ENCODE results near the gene CRYZL1. TPM values are rescaled to one million over a fixed set of nuclear protein-coding genes. Genes with fewer than 3 reads are reported as not detected.

Gene CRYZL1
- total RNA-seq, 1 experiment from 2014 or later = 46.6 TPM

GRCh38 chr21:33664135-33664534 is 22.6 kb upstream of the CRYZL1 start:
- CTCF ChIA-PET = interaction anchor here (0.6 kb wide), 1 partner anchor 58 kb away, joined by 3 read pairs; no protein-coding TSS in a partner anchor
- Histone ChIP-seq H3K9me3 (ENCODE audit: low read depth, low read length, poor library complexity, severe bottlenecking) (peaks cover 9% of the 10 kb centered on the region), H3K36me3 (ENCODE audit: insufficient read depth, low read length, poor library complexity, severe bottlenecking) (no peaks in the 10 kb centered on the region), H3K27me3 (replicated peaks; ENCODE audit: insufficient read depth, low read depth, low read length, poor library complexity) (no peaks in the 10 kb centered on the region), H3K27ac (ENCODE audit: low read depth, low read length, poor library complexity, severe bottlenecking) (no peak overlapping the region), H3K4me1 (ENCODE audit: insufficient read depth, low read length, poor library complexity, severe bottlenecking) (no peaks in the 10 kb centered on the region), H3K4me3 (ENCODE audit: low read depth, low read length, poor library complexity, severe bottlenecking) (no peak overlapping the region)
- POLR2A ChIA-PET (ENCODE audit: low non-redundant PET) = interaction anchor here (0.6 kb wide), 1 partner anchor 84 kb away, joined by 3 read pairs; no protein-coding TSS in a partner anchor
- no peak for TF ChIP-seq EZH2 (IDR thresholded peaks at IDR 0.05; ENCODE audit: borderline replicate concordance, low read depth, low read length, poor library complexity, severe bottlenecking)
- no peak for TF ChIP-seq CTCF (conservative IDR thresholded peaks at IDR 0.05; ENCODE audit: low read depth, low read length)
- intact Hi-C loops (cut with micrococcal nuclease; ENCODE audit: unreplicated experiment) = no loop called here
- DNase-seq (ENCODE audit: low spot score) = no peak
- BruUV-seq (replicated peaks) = no TSS peak

- ChIA-PET POLR2A (ENCODE audit: low non-redundant PET) (no interaction called here), CTCF (no interaction called here)
- no peak for DNase-seq (ENCODE audit: low spot score)
- no peaks in the 10 kb centered on the region for H3K4me1 ChIP-seq (ENCODE audit: insufficient read depth, low read length, poor library complexity, severe bottlenecking)
- no peak overlapping the region for H3K4me3 ChIP-seq (ENCODE audit: low read depth, low read length, poor library complexity, severe bottlenecking)
- no peaks in the 10 kb centered on the region for H3K36me3 ChIP-seq (ENCODE audit: insufficient read depth, low read length, poor library complexity, severe bottlenecking)
- no TSS peak for BruUV-seq (replicated peaks)
- H3K9me3 ChIP-seq (ENCODE audit: low read depth, low read length, poor library complexity, severe bottlenecking) = peaks cover 9% of the 10 kb centered on the region
- no peak for TF ChIP-seq EZH2 (IDR thresholded peaks at IDR 0.05; ENCODE audit: borderline replicate concordance, low read depth, low read length, poor library complexity, severe bottlenecking)
- no peak for TF ChIP-seq CTCF (conservative IDR thresholded peaks at IDR 0.05; ENCODE audit: low read depth, low read length)
- no peak overlapping the region for H3K27ac ChIP-seq (ENCODE audit: low read depth, low read length, poor library complexity, severe bottlenecking)
- no peaks in the 10 kb centered on the region for H3K27me3 ChIP-seq (replicated peaks; ENCODE audit: insufficient read depth, low read depth, low read length, poor library complexity)
- intact Hi-C loops (cut with micrococcal nuclease; ENCODE audit: unreplicated experiment) = no loop called here
Measured at GRCh38 chr21:33663241-33663640, 21.7 kb upstream of the CRYZL1 start.

- no peak for DNase-seq (ENCODE audit: low spot score)
- Histone ChIP-seq H3K4me3 (ENCODE audit: low read depth, low read length, poor library complexity, severe bottlenecking) (no peak overlapping the region), H3K36me3 (ENCODE audit: insufficient read depth, low read length, poor library complexity, severe bottlenecking) (no peaks in the 10 kb centered on the region), H3K9me3 (ENCODE audit: low read depth, low read length, poor library complexity, severe bottlenecking) (peaks cover 9% of the 10 kb centered on the region), H3K27me3 (replicated peaks; ENCODE audit: insufficient read depth, low read depth, low read length, poor library complexity) (no peaks in the 10 kb centered on the region), H3K27ac (ENCODE audit: low read depth, low read length, poor library complexity, severe bottlenecking) (no peak overlapping the region), H3K4me1 (ENCODE audit: insufficient read depth, low read length, poor library complexity, severe bottlenecking) (peaks cover 3% of the 10 kb centered on the region)
- no TSS peak for BruUV-seq (replicated peaks)
- TF ChIP-seq CTCF (conservative IDR thresholded peaks at IDR 0.05; ENCODE audit: low read depth, low read length) (no peak), EZH2 (IDR thresholded peaks at IDR 0.05; ENCODE audit: borderline replicate concordance, low read depth, low read length, poor library complexity, severe bottlenecking) (no peak)
- CTCF ChIA-PET = no interaction called here
- intact Hi-C loops (cut with micrococcal nuclease; ENCODE audit: unreplicated experiment) = no loop called here
- POLR2A ChIA-PET (ENCODE audit: low non-redundant PET) = no interaction called here
Measured at GRCh38 chr21:33662046-33662445, 20.5 kb upstream of the CRYZL1 start.
